Measurements from ENCODE around the gene PRND. TPM values are rescaled to one million over a fixed set of nuclear protein-coding genes. Genes with fewer than 3 reads are reported as not detected.
A peak's percentile ranks its signal among the peaks of the same experiment; 100 is the strongest.

The PRND gene
- polyA plus RNA-seq, 3 donors = not detected

- Histone ChIP-seq H3K4me1 (ENCODE audit: control insufficient read depth in 1 of 2, insufficient read depth in 2 of 2, low read length in 2 of 2) (peaks cover 9 to 10% of the 10 kb centered on the region in 2 donors), H4K20me1 (ENCODE audit: insufficient read depth, low read length) (no peaks in the 10 kb centered on the region), H3K4me2 (replicated peaks; ENCODE audit: extremely low read depth, low read length, poor library complexity, severe bottlenecking) (no peak overlapping the region), H2AFZ (ENCODE audit: insufficient read depth, low read depth, low read length, poor library complexity, severe bottlenecking) (no peak overlapping the region), H3K9me3 (replicated peaks in 1 of 2; ENCODE audit: control insufficient read depth in 1 of 2, insufficient read depth in 1 of 2, low read length in 2 of 2) (no peaks in the 10 kb centered on the region), H3K27ac (ENCODE audit: low read depth in 1 of 2, low read length in 2 of 2) (no peak overlapping the region), H3K27me3 (ENCODE audit: control insufficient read depth in 2 of 2, insufficient read depth in 2 of 2, low read length in 2 of 2) (no peaks in the 10 kb centered on the region), H3K4me3 (replicated peaks in 1 of 3; ENCODE audit: low read depth in 2 of 3, low read length in 3 of 3) (no peak overlapping the region), H3K36me3 (replicated peaks in 1 of 2; ENCODE audit: control insufficient read depth in 1 of 2, insufficient read depth in 2 of 2, low read length in 2 of 2) (no peaks in the 10 kb centered on the region), H3K9ac (ENCODE audit: insufficient read depth, low read length, poor library complexity, severe bottlenecking) (no peak overlapping the region), H3K79me2 (ENCODE audit: insufficient read depth, low read length) (no peaks in the 10 kb centered on the region)
- peak overlapping the region in 1 of 7 donors; percentile 59 for H3K27ac Mint-ChIP-seq
- DNase-seq = no peak
- peaks cover 0 to 4% (median 3%) of the 10 kb centered on the region in 3 donors for H3K27me3 Mint-ChIP-seq (ENCODE audit: low read depth in 3 of 3)
- H3K9me3 Mint-ChIP-seq = no peaks in the 10 kb centered on the region
- WGBS (ENCODE audit: insufficient coverage) = 84% methylated on average over 3 of the region's 5 CpGs
- H3K4me3 Mint-ChIP-seq = no peak overlapping the region
- H3K4me1 Mint-ChIP-seq = peaks cover 15% of the 10 kb centered on the region
- no peak for TF ChIP-seq CTCF (IDR thresholded peaks at IDR 0.05)
- H3K36me3 Mint-ChIP-seq = no peaks in the 10 kb centered on the region
- intact Hi-C loops (cut with micrococcal nuclease) = no loop called here
Observed at GRCh38 chr20:4673371-4674001, 48.2 kb upstream of the PRND start.

DNA sequence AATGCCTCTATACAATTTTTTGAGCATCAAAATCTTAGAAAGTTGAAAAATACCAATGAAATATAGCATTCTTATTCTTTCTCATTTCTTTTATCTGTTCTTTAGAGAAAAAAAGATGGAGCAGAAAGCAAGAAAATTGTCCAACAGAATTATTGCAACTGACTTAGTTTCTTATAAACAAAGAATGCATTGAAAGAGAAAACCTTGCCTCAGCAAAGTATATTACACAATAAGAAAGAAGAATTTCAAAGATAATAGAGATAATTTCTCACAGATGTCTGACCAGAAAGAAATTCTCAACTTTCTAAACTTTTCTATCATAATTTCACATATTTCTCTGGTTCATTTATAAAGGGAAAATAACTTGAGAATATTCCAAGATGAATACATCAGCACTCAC lies 47.0 kb upstream of the PRND start:
- TF ChIP-seq CTCF (IDR thresholded peaks at IDR 0.05) = no peak
- Histone ChIP-seq H4K20me1 (ENCODE audit: insufficient read depth, low read length) (no peaks in the 10 kb centered on the region), H3K9me3 (replicated peaks in 1 of 2; ENCODE audit: control insufficient read depth in 1 of 2, insufficient read depth in 1 of 2, low read length in 2 of 2) (no peaks in the 10 kb centered on the region), H3K9ac (ENCODE audit: insufficient read depth, low read length, poor library complexity, severe bottlenecking) (no peak overlapping the region), H3K79me2 (ENCODE audit: insufficient read depth, low read length) (no peaks in the 10 kb centered on the region), H2AFZ (ENCODE audit: insufficient read depth, low read depth, low read length, poor library complexity, severe bottlenecking) (no peak overlapping the region), H3K4me3 (replicated peaks in 1 of 3; ENCODE audit: low read depth in 2 of 3, low read length in 3 of 3) (no peak overlapping the region), H3K4me2 (replicated peaks; ENCODE audit: extremely low read depth, low read length, poor library complexity, severe bottlenecking) (no peak overlapping the region), H3K4me1 (ENCODE audit: control insufficient read depth in 1 of 2, insufficient read depth in 2 of 2, low read length in 2 of 2) (peaks cover 9 to 10% of the 10 kb centered on the region in 2 donors), H3K36me3 (replicated peaks in 1 of 2; ENCODE audit: control insufficient read depth in 1 of 2, insufficient read depth in 2 of 2, low read length in 2 of 2) (no peaks in the 10 kb centered on the region), H3K27me3 (ENCODE audit: control insufficient read depth in 2 of 2, insufficient read depth in 2 of 2, low read length in 2 of 2) (no peaks in the 10 kb centered on the region), H3K27ac (ENCODE audit: low read depth in 1 of 2, low read length in 2 of 2) (no peak overlapping the region)
- H3K36me3 Mint-ChIP-seq = no peaks in the 10 kb centered on the region
- H3K4me1 Mint-ChIP-seq = peaks cover 15% of the 10 kb centered on the region
- H3K4me3 Mint-ChIP-seq = no peak overlapping the region
- intact Hi-C loops (cut with micrococcal nuclease) = no loop called here
- no peak for DNase-seq
- no peaks in the 10 kb centered on the region for H3K9me3 Mint-ChIP-seq
- H3K27ac Mint-ChIP-seq = no peak overlapping the region
- peaks cover 0 to 6% (median 3%) of the 10 kb centered on the region in 3 donors for H3K27me3 Mint-ChIP-seq (ENCODE audit: low read depth in 3 of 3)

All from CD14-positive monocyte (primary cell).